ENCODE data around the gene DNM1. TPM values are rescaled to one million over a fixed set of nuclear protein-coding genes. Genes with fewer than 3 reads are reported as not detected.

DNM1 gene
- total RNA-seq, 1 donor from 2014 or later = 276 TPM

DNA sequence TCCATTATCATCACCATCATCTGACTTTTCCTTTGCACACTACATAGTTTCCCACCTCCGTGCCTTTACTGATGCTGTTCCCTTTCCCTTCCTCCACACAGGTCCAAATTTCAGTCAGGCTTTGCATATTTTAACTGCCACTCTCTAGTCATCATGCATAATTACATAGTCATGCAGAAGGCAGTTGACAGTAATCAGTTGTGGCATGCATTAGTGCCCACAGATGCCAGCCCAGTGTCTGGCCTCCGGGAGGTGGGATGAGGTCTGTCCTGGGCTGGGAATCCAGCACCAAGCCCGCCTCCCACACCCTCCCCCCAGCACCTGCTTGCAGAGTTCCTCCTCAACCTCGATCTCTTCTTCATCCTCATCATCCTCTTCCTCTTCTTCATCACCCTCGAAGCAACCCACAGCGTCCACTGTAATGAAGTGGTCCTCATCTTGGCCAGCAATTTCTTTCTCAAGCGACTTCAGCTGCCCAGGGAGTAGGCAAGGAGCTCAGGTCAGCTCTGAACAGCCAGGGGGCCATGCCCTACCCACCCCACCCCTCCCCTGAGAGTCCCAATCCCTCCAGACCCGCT, 34.4 kb upstream of the DNM1 start:
- Mint-ChIP-seq H3K4me1 (ENCODE audit: low read depth, unreplicated experiment) (peaks cover 20% of the 10 kb centered on the region), H3K9me3 (ENCODE audit: unreplicated experiment) (peaks cover 6% of the 10 kb centered on the region), H3K27ac (ENCODE audit: unreplicated experiment) (peak overlapping the region; percentile 74), H3K36me3 (ENCODE audit: unreplicated experiment) (peaks cover 5% of the 10 kb centered on the region), H3K27me3 (ENCODE audit: unreplicated experiment) (no peaks in the 10 kb centered on the region), H3K4me3 (ENCODE audit: unreplicated experiment) (peak overlapping the region; percentile 57)
- TF ChIP-seq, protein P1, sequence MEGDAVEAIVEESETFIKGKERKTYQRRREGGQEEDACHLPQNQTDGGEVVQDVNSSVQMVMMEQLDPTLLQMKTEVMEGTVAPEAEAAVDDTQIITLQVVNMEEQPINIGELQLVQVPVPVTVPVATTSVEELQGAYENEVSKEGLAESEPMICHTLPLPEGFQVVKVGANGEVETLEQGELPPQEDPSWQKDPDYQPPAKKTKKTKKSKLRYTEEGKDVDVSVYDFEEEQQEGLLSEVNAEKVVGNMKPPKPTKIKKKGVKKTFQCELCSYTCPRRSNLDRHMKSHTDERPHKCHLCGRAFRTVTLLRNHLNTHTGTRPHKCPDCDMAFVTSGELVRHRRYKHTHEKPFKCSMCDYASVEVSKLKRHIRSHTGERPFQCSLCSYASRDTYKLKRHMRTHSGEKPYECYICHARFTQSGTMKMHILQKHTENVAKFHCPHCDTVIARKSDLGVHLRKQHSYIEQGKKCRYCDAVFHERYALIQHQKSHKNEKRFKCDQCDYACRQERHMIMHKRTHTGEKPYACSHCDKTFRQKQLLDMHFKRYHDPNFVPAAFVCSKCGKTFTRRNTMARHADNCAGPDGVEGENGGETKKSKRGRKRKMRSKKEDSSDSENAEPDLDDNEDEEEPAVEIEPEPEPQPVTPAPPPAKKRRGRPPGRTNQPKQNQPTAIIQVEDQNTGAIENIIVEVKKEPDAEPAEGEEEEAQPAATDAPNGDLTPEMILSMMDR (IDR thresholded peaks at IDR 0.05; ENCODE audit: partially characterized antibody, unreplicated experiment) = no peak
- DNase-seq = no peak

DNA sequence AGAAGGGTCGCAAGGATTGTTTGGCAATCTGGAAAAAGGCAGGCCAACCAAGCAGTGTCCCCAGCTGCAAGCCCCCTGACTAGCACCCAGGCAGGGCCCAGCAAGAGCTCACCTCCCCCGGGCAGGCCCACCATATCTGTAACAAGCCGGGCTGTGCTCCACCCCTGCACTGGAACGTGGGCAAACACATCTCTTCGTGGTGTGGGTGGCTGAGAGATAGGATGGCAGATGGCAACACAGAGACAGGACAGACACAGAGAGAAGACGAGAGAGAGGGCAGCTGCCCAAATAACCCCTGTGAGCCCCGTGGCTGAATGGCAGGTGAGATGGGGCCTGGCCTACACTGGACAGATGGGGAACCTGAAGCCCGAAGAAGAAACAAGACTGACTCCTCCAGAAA, 33.7 kb upstream of the DNM1 start:
- Mint-ChIP-seq H3K9me3 (ENCODE audit: unreplicated experiment) (peaks cover 6% of the 10 kb centered on the region), H3K4me1 (ENCODE audit: low read depth, unreplicated experiment) (peaks cover 20% of the 10 kb centered on the region), H3K27ac (ENCODE audit: unreplicated experiment) (peak overlapping the region; percentile 98), H3K27me3 (ENCODE audit: unreplicated experiment) (no peaks in the 10 kb centered on the region), H3K36me3 (ENCODE audit: unreplicated experiment) (peaks cover 5% of the 10 kb centered on the region), H3K4me3 (ENCODE audit: unreplicated experiment) (peak overlapping the region; percentile 79)
- TF ChIP-seq, protein P1 (IDR thresholded peaks at IDR 0.05; ENCODE audit: partially characterized antibody, unreplicated experiment) = no peak
- no peak for DNase-seq

DNA sequence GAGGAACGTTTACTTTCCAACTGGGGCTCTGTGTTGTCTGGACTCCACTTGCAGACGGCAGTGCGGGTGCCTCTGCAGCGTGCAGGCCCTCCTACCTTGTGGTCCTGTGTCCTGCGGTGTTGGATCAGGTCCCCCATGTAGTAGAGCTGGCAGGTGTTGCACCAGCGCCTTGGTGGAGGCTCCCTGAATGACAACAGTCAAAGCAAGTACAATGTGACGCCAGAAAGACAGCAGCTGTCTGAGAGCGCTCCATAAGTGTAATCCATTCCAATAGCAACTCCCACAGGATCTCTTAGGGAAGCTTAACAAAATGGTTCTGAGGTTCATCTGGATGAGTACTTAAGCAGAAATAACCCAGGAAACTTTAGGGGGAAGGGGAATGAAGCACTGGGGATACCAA, 33.3 kb upstream of the DNM1 start:
- peak overlapping the region; percentile 98 for H3K27ac Mint-ChIP-seq (ENCODE audit: unreplicated experiment)
- H3K4me3 Mint-ChIP-seq (ENCODE audit: unreplicated experiment) = peak overlapping the region; percentile 79
- peaks cover 6% of the 10 kb centered on the region for H3K9me3 Mint-ChIP-seq (ENCODE audit: unreplicated experiment)
- peaks cover 5% of the 10 kb centered on the region for H3K36me3 Mint-ChIP-seq (ENCODE audit: unreplicated experiment)
- peaks cover 20% of the 10 kb centered on the region for H3K4me1 Mint-ChIP-seq (ENCODE audit: low read depth, unreplicated experiment)
- TF ChIP-seq, protein P1 (IDR thresholded peaks at IDR 0.05; ENCODE audit: partially characterized antibody, unreplicated experiment) = no peak
- DNase-seq = peak; percentile 46
- H3K27me3 Mint-ChIP-seq (ENCODE audit: unreplicated experiment) = no peaks in the 10 kb centered on the region

DNA sequence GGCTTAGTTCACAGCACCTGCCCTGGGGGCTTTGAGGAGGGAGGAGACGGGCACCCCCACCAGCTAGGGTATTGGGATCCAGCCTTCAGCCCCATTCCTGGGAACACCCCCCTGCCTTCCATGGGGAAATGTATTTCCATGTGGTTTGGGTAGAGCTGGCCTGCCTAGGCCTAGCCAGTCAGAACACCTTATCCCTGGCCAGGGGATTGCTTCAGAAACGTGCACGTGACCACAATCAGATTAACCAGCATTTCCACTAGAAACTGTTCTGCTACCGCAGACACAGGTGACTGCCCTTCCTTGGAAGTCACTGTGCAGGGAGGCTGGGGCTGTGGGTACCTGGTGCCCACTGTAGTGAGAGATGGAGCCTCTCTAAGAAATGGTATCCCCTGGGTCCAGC, 29.1 kb upstream of the DNM1 start:
- peaks cover 3% of the 10 kb centered on the region for H3K9me3 Mint-ChIP-seq (ENCODE audit: unreplicated experiment)
- no peak overlapping the region for H3K4me3 Mint-ChIP-seq (ENCODE audit: unreplicated experiment)
- H3K4me1 Mint-ChIP-seq (ENCODE audit: low read depth, unreplicated experiment) = peaks cover 14% of the 10 kb centered on the region
- no peak for DNase-seq
- no peaks in the 10 kb centered on the region for H3K36me3 Mint-ChIP-seq (ENCODE audit: unreplicated experiment)
- H3K27ac Mint-ChIP-seq (ENCODE audit: unreplicated experiment) = no peak overlapping the region
- TF ChIP-seq, protein P1 (IDR thresholded peaks at IDR 0.05; ENCODE audit: partially characterized antibody, unreplicated experiment) = no peak
- no peaks in the 10 kb centered on the region for H3K27me3 Mint-ChIP-seq (ENCODE audit: unreplicated experiment)

DNA sequence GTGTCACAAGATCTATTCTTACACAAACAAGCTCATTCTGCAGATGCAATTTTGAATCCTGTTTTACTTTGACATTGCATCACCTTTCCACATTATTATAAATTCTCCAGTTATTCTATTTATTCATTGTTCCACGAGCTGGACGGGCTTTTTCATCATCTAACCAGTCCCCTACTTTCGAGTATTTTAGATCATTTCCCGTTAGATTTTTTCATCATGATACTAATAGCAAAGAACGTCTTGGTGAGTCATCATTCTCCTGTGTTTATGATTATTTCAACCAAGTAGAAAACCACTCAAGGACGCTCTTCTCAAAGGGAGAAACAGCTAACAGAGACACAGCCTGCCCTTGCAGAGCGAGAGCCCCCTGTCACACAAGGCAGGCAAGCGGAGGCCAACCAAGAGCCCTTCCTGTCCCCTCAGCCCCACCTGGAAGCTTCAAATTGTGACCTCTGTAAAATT, 28.0 kb upstream of the DNM1 start:
- Mint-ChIP-seq H3K27ac (ENCODE audit: unreplicated experiment) (no peak overlapping the region), H3K4me1 (ENCODE audit: low read depth, unreplicated experiment) (peaks cover 4% of the 10 kb centered on the region), H3K27me3 (ENCODE audit: unreplicated experiment) (no peaks in the 10 kb centered on the region), H3K9me3 (ENCODE audit: unreplicated experiment) (peaks cover 5% of the 10 kb centered on the region), H3K4me3 (ENCODE audit: unreplicated experiment) (no peak overlapping the region), H3K36me3 (ENCODE audit: unreplicated experiment) (no peaks in the 10 kb centered on the region)
- no peak for DNase-seq
- TF ChIP-seq, protein P1 (IDR thresholded peaks at IDR 0.05; ENCODE audit: partially characterized antibody, unreplicated experiment) = no peak

All from glutamatergic neuron (in vitro differentiated cells).